22Rv1 (cell line): ENCODE data around the gene CD44.

Experiments
- CTCF ChIP-seq: fragments of 450-650 bp; IDR thresholded peaks from 2 replicates; pipeline ENCODE4 v1.5.1; 2017; ENCODE audit warnings: mild to moderate bottlenecking
- ZFX ChIP-seq: fragments of 450-650 bp; IDR thresholded peaks from 2 replicates; pipeline ENCODE4 v1.6.1; 2017; ENCODE audit warnings: antibody characterized with exemption, borderline replicate concordance

GRCh38 chr11:35146711-35147110 lies 7.7 kb downstream of the CD44 start:
- TF ChIP-seq CTCF, result no peak
- no peak for TF ChIP-seq ZFX
